Adipocyte (in vitro differentiated cells): ENCODE data around the gene SLMAP.

ENCODE experiments used
- DNase-seq: peaks from one replicate; pipeline ENCODE4 v3.0.0-alpha.2; 2015; ENCODE audit warnings: low read depth
- H3K27me3 ChIP-seq: replicated peaks from 2 replicates; pipeline ENCODE4 v1.7.0; 2013; ENCODE audit warnings: mild to moderate bottlenecking, low read length, moderate library complexity; ENCODE audit not compliant: control insufficient read depth, insufficient read depth
- H3K36me3 ChIP-seq: 2 replicates; pipeline ENCODE4 v1.7.0; 2013; ENCODE audit warnings: low read length, mild to moderate bottlenecking, moderate library complexity; ENCODE audit not compliant: control insufficient read depth, insufficient read depth, severe bottlenecking
- H3K4me1 ChIP-seq: 2 replicates; pipeline ENCODE4 v1.7.0; 2013; ENCODE audit warnings: mild to moderate bottlenecking, low read length, moderate library complexity; ENCODE audit not compliant: control insufficient read depth, insufficient read depth
- H3K4me3 ChIP-seq: 2 replicates; pipeline ENCODE4 v1.7.0; 2013; ENCODE audit warnings: mild to moderate bottlenecking, low read length, moderate library complexity
- H3K9ac ChIP-seq: 2 replicates; pipeline ENCODE4 v1.7.0; 2013; ENCODE audit warnings: mild to moderate bottlenecking, low read length, moderate library complexity
- H3K9me3 ChIP-seq: 2 replicates; pipeline ENCODE4 v1.7.0; 2013; ENCODE audit warnings: mild to moderate bottlenecking, low read length, moderate library complexity; ENCODE audit not compliant: control insufficient read depth

SLMAP gene

DNA sequence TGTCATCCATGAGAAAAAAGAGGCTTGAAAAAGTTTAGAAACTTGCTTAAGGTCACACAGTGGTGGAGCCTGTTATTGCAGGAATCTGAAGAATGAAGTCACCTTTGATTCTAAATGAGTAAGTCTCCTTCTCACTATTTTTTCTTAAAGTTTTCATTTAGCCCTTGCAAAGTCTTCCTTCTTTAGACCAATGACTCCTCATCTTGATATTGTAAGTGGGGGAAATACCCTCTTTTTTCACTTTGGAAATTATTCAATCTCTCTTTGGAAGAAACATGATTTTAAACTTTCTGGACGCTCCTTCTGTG lies 787 bp upstream of the SLMAP start:
- DNase-seq = no peak
- Histone ChIP-seq H3K4me1 (peaks cover 27% of the 10 kb centered on the region), H3K36me3 (peaks cover 4% of the 10 kb centered on the region), H3K27me3 (no peaks in the 10 kb centered on the region), H3K9ac (peak overlapping the region; percentile 91), H3K9me3 (no peaks in the 10 kb centered on the region), H3K4me3 (peak overlapping the region; percentile 92)

DNA sequence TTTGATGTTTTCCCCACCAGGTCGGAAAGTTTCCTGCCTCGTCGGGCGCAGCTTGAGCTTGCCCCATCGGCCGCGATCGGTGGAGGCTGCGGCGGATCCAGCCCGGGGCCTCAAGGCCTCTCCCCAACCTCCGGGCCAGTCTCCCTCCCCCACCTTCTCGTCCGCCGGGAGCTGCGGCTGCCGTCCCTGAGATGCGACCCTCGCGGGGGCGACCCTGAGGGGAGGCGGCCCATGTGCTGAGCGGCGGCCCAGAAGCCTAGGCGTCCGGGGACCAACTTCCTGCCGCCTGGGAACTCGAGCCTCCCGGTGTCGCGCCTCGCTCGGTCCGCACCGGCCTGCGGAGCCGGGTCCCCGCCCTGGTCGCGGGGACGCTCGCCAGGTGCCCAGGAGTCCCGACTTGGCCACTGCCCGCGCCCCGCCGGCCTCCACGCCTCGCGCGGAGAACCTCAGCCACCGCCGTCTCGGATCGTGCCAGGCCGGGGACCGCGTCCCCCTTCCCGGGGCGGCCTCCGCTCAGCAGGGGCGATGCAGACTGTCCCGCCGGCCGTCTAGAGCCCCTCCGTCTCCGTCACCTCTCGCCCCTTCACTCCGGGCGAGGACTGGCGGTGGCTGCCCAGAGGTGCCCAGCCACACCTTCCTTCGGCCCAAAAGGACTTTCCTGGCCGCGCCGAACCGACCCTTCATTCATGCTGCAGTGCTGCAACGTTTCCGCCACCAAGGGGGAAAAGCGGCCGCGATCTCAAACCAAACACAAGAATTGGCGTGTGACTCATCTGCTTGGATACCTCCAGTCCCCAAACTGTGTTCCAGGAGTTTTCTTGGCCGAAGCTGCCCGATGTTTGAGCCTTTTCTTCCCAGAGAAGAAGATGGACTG lies 656 bp downstream of the SLMAP start:
- peak; percentile 80 for DNase-seq
- no peaks in the 10 kb centered on the region for H3K27me3 ChIP-seq
- peak overlapping the region; percentile 91 for H3K9ac ChIP-seq

DNA sequence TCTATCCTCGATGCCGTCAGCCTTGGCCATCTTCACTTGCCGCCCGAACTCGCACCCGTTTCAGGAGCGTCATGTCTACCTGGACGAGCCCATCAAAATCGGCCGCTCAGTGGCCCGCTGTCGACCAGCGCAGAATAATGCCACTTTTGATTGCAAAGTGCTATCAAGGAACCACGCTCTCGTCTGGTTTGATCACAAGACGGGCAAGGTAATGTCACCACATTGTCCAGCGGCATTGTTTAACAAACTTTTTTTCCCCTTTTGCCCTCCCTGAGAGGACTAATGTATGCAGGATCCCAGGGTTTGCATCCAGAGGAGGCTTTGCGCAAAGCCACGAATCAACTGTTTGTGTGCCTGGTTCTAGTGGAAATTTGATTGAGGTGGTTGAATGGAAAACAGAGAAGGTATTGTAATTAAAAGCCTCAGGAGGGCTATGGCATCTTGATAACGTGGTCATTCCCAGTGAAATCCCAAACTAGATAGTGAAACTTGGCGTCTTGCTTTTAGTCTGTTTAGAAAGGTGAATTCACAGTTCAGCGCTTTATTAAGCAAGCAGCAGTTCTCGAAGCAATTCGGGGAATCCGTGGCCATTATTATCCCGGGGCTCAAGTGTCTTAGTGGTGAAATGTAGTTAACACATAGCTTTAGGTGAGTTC lies 1.7 kb downstream of the SLMAP start:
- peak overlapping the region; percentile 91 for H3K9ac ChIP-seq
- peak overlapping the region; percentile 92 for H3K4me3 ChIP-seq
- H3K4me1 ChIP-seq = peaks cover 23% of the 10 kb centered on the region
- H3K36me3 ChIP-seq = peaks cover 6% of the 10 kb centered on the region
- H3K9me3 ChIP-seq = no peaks in the 10 kb centered on the region
- DNase-seq = peak; percentile 65
- no peaks in the 10 kb centered on the region for H3K27me3 ChIP-seq

More for the DNA sequence above, 656 bp downstream of the SLMAP start:
- H3K36me3 ChIP-seq = peaks cover 6% of the 10 kb centered on the region
- no peaks in the 10 kb centered on the region for H3K9me3 ChIP-seq
- H3K4me3 ChIP-seq = peak overlapping the region; percentile 92
- H3K4me1 ChIP-seq = peaks cover 27% of the 10 kb centered on the region

DNA sequence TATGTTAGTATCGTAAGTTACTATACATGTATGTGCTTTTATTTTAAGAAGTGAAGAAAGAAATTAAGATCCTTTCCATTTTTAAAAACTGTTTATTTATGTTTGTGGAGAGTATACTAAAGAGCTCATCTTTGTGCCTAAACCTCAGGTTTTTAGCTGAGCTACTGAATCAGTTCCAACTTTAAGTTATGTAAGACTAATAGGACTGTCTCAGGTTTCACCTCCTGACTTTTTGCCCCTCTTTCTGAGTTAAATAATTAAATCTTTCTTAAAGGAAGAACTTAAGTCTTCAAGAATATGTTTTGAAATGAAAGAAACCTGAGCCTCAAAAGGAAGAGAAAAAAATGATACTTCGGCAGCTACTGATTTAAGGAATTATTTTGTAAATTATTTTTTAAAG lies 2.6 kb downstream of the SLMAP start:
- Histone ChIP-seq H3K4me3 (peak overlapping the region; percentile 92), H3K4me1 (peaks cover 23% of the 10 kb centered on the region), H3K27me3 (no peaks in the 10 kb centered on the region), H3K36me3 (peaks cover 6% of the 10 kb centered on the region), H3K9ac (peak overlapping the region; percentile 91), H3K9me3 (no peaks in the 10 kb centered on the region)
- peak; percentile 51 for DNase-seq

DNA sequence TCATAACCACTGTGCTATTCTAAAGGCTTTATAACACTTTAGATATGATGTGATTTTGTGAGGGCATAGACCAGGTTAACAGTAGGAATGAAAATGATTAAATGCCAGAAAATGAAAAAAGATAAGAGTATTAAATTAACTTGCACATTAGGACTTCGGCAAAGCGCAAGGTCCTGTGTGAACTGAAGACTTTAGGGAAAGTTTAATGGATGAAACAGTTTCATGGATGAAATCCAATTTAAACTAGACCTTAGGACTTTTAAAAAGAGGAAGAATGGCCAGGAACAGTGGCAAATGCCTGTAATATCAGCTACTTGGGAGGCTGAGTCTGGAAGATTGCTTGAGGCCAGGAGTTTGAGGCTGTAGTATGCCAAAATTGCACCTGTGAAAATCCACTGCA lies 8.7 kb downstream of the SLMAP start:
- peaks cover under 1% of the 10 kb centered on the region for H3K4me1 ChIP-seq
- no peaks in the 10 kb centered on the region for H3K9me3 ChIP-seq
- H3K27me3 ChIP-seq = no peaks in the 10 kb centered on the region
- DNase-seq = no peak
- peaks cover 12% of the 10 kb centered on the region for H3K36me3 ChIP-seq
- no peak overlapping the region for H3K4me3 ChIP-seq
- no peak overlapping the region for H3K9ac ChIP-seq

DNA sequence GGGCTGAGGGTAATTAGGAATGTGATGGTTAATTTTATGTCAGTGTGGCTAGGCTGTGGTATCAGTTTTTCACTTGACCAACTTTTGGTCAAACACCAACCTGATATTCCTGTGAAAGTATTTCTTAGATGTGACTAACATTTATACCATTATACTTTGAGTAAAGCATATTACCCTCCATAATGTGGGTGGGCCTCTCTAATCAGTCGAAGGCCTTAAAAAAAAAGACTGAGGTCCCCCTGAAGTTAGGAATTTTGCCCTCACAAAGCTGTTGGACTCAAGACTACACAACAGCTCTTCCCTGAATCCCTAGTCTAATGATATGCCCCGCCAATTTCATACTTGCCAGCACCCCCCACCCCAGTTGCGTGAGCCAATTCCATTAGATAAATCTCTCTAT lies 12.5 kb downstream of the SLMAP start:
- H3K9me3 ChIP-seq = no peaks in the 10 kb centered on the region
- H3K4me1 ChIP-seq = peaks cover 11% of the 10 kb centered on the region
- no peak for DNase-seq
- no peak overlapping the region for H3K4me3 ChIP-seq
- no peak overlapping the region for H3K9ac ChIP-seq
- H3K27me3 ChIP-seq = no peaks in the 10 kb centered on the region
- peaks cover 6% of the 10 kb centered on the region for H3K36me3 ChIP-seq

DNA sequence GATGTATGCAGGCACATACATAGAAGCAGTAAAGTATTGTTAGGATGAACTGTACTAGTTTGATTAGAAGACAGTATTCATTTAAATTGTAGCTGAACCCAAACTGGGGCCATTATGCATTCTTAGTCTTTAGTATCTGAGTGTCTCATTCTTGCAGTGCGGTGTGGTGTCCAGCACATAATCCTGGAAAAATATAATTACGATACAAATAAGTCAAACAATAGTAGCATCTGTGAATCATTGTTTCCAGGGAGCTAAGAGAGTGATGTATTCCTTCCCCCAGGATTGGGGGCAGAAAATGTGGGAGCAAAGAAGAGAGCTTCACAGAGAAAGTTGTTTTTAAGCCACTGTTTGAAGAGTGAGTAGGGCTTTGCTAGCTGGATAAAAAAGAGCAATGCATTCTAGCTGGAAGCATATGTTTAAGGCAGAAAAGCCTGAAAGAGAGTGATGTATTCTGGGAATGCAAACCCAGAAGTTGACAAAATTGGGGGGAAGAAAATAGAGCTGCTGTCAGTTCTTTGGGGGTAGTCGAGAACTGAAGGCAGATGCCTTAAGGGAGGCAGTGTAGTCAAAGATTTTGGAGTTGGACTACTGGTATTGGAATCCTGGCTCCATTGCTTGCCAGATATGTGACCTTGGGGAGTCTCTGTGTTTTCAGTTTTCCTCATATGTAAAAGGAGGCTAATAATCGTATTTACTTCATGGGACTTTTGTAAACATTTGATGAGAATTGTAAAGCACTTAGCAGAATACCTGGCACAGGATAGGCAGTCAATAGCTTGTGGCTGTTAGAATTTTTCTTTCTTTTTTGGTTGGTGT lies 14.1 kb downstream of the SLMAP start:
- Histone ChIP-seq H3K4me1 (peaks cover 11% of the 10 kb centered on the region), H3K36me3 (no peaks in the 10 kb centered on the region), H3K4me3 (no peak overlapping the region), H3K27me3 (no peaks in the 10 kb centered on the region), H3K9me3 (no peaks in the 10 kb centered on the region), H3K9ac (no peak overlapping the region)
- no peak for DNase-seq

DNA sequence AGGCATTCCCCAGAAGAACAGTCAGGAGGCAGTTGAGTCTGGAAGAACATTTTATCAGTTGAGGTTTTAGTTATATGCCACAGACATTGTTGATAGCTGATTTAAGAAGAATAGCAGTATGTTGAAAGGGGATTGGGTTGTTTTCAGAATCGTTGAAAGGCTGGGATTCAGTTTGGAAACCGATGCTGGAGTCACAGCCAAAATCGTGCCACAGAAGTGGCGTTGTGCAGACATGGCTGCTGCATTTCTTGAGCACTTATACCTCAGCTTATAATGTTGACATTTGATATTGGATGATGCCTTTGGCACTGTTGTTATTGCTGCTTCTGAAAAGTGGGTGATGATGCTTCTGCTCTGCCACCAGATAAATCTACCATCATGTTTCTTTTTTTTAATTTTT lies 16.1 kb downstream of the SLMAP start:
- Histone ChIP-seq H3K27me3 (no peaks in the 10 kb centered on the region), H3K4me3 (no peak overlapping the region), H3K9ac (no peak overlapping the region), H3K36me3 (no peaks in the 10 kb centered on the region), H3K9me3 (no peaks in the 10 kb centered on the region), H3K4me1 (peaks cover 11% of the 10 kb centered on the region)
- no peak for DNase-seq

DNA sequence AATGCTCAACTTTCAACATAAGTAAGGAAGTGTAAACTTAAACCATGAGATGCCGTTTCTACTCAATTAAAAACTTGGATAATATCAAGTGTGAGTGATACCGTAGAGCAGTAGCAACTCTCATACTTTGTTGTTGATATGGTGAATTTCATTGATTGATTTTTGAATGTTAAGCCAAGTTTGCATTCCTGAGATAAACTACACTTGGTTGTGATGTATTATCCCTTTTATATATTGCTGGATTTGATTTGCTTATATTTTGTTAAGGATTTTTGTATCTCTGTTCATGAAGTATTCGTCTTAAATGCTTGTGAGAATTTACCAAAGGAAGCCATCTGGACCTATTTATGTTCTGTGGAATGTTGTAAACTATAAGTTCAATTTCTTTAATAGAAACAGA lies 21.7 kb downstream of the SLMAP start:
- Histone ChIP-seq H3K36me3 (no peaks in the 10 kb centered on the region), H3K9ac (no peak overlapping the region), H3K9me3 (no peaks in the 10 kb centered on the region), H3K4me1 (peaks cover 10% of the 10 kb centered on the region), H3K4me3 (no peak overlapping the region), H3K27me3 (no peaks in the 10 kb centered on the region)
- peak; percentile 59 for DNase-seq

DNA sequence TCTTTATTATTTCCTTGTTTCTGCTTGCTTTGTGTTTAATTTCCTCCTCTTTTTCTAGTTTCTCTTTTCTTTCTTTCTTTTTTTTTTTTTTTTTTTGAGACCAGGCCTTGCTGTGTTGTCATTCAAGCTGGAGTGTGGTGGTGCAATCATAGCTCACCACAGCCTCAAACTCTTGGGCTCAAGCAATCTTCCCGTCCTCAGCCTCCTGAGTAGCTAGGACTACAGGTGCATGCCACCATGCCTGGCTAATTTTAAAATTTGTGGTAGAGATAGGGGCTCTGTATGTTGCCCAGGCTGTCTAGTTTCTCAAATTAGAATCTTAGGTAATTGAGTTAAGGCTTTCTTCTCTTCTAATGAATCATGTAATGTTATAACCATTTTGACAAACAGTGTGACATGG lies 22.4 kb downstream of the SLMAP start:
- DNase-seq = peak; percentile 50
- Histone ChIP-seq H3K4me1 (peaks cover 18% of the 10 kb centered on the region), H3K27me3 (no peaks in the 10 kb centered on the region), H3K9ac (no peak overlapping the region), H3K9me3 (no peaks in the 10 kb centered on the region), H3K36me3 (no peaks in the 10 kb centered on the region), H3K4me3 (no peak overlapping the region)

DNA sequence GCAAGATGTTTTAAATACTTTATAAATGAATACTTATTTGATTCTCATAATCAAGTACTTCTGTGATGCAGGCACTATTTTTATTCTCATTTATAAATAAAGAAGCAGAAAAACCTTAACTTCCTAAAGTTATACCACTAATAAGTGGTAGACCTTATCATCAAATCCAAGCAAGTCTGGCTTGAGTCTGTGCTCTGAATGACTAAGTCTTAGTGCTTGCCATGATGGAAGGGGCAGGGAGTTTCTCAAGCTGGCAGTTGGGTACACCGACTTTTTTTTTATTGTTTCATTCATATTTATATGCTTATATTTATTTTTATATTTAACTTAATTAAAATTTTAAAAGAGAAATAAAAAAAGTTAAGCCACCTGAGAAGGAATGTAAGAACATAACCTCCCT lies 23.6 kb downstream of the SLMAP start:
- Histone ChIP-seq H3K27me3 (no peaks in the 10 kb centered on the region), H3K9ac (no peak overlapping the region), H3K9me3 (no peaks in the 10 kb centered on the region), H3K4me1 (peaks cover 22% of the 10 kb centered on the region), H3K4me3 (no peak overlapping the region), H3K36me3 (no peaks in the 10 kb centered on the region)
- DNase-seq = no peak
